GM19025 (cell line): ENCODE results near the gene ALOX5AP.

Experiments used
- ATAC-seq: cut with Tn5 transposase; IDR thresholded peaks from one replicate; pipeline ENCODE4 v1.9.1; 2021; ENCODE audit warnings: mild to moderate bottlenecking, low read depth, moderate library complexity; ENCODE audit not compliant: unreplicated experiment

The ALOX5AP gene

GRCh38 chr13:30735025-30735871 is at the start of gene ALOX5AP:
ALOX5AP (plus strand) TSS chr13:30735543; CDS start chr13:30735606, 63 bp downstream.
- peak; percentile 74 for ATAC-seq

- no peak for ATAC-seq
Observed at GRCh38 chr13:30685987-30686386, 49.4 kb upstream of the ALOX5AP start.

GRCh38 chr13:30687601-30688000 is 47.7 kb upstream of the ALOX5AP start:
- ATAC-seq: no peak

- no peak for ATAC-seq
Observed at GRCh38 chr13:30689752-30690151, 45.6 kb upstream of the ALOX5AP start.

GRCh38 chr13:30690282-30691188 is 44.8 kb upstream of the ALOX5AP start:
- ATAC-seq: peak; percentile 77

GRCh38 chr13:30692113-30692512 is 43.2 kb upstream of the ALOX5AP start:
- no peak for ATAC-seq

GRCh38 chr13:30696278-30697176 is 38.8 kb upstream of the ALOX5AP start:
- ATAC-seq: no peak

GRCh38 chr13:30697177-30697953 is 38.0 kb upstream of the ALOX5AP start:
- ATAC-seq: no peak

- no peak for ATAC-seq
Observed at GRCh38 chr13:30697996-30698401, 37.3 kb upstream of the ALOX5AP start.

GRCh38 chr13:30698488-30699005 is 36.8 kb upstream of the ALOX5AP start:
- ATAC-seq: no peak

GRCh38 chr13:30700364-30700763 is 35.0 kb upstream of the ALOX5AP start:
- ATAC-seq: no peak

GRCh38 chr13:30702006-30702405 is 33.3 kb upstream of the ALOX5AP start:
- ATAC-seq: no peak

- no peak for ATAC-seq
Observed at GRCh38 chr13:30704596-30704995, 30.7 kb upstream of the ALOX5AP start.

- no peak for ATAC-seq
Observed at GRCh38 chr13:30705680-30706079, 29.7 kb upstream of the ALOX5AP start.

- ATAC-seq: no peak
Observed at GRCh38 chr13:30708541-30708940, 26.8 kb upstream of the ALOX5AP start.

GRCh38 chr13:30710442-30710841 is 24.9 kb upstream of the ALOX5AP start:
- no peak for ATAC-seq

- no peak for ATAC-seq
Observed at GRCh38 chr13:30711375-30711774, 24.0 kb upstream of the ALOX5AP start.

GRCh38 chr13:30711837-30712236 is 23.5 kb upstream of the ALOX5AP start:
- no peak for ATAC-seq
